ENCODE data around the gene EEA1.
"Not testable (repeated sequence)": the region's sequence is repeated elsewhere in the genome, so short reads cannot be mapped to it uniquely, and the experiment has no call there.

EEA1 gene

GRCh38 chr12:92794814-92795213 lies 134.3 kb downstream of the EEA1 start:
- no peak for DNase-seq (ENCODE audit: extremely low read depth, insufficient read length)
- no peak for TF ChIP-seq CTCF (IDR thresholded peaks at IDR 0.05; ENCODE audit: insufficient read depth, low read length, poor library complexity, severe bottlenecking)

GRCh38 chr12:92794356-92794755 lies 134.7 kb downstream of the EEA1 start:
- H3K27me3 ChIP-seq (replicated peaks; ENCODE audit: control insufficient read depth, insufficient read depth, low read length); DNase-seq (ENCODE audit: extremely low read depth, insufficient read length); H3K4me3 ChIP-seq (replicated peaks; ENCODE audit: low read depth, low read length); H3K36me3 ChIP-seq (ENCODE audit: control insufficient read depth, insufficient read depth, low read length): not testable (repeated sequence)

More at GRCh38 chr12:92794814-92795213, 134.3 kb downstream of the EEA1 start:
- no peak overlapping the region for H3K4me3 ChIP-seq (replicated peaks; ENCODE audit: low read depth, low read length)
- H3K36me3 ChIP-seq (ENCODE audit: control insufficient read depth, insufficient read depth, low read length): no peaks in the 10 kb centered on the region
- H3K27me3 ChIP-seq (replicated peaks; ENCODE audit: control insufficient read depth, insufficient read depth, low read length): no peaks in the 10 kb centered on the region

- DNase-seq (ENCODE audit: extremely low read depth, insufficient read length): no peak
- H3K4me3 ChIP-seq (replicated peaks; ENCODE audit: low read depth, low read length): no peak overlapping the region
- H3K27me3 ChIP-seq (replicated peaks; ENCODE audit: control insufficient read depth, insufficient read depth, low read length): no peaks in the 10 kb centered on the region
- H3K36me3 ChIP-seq (ENCODE audit: control insufficient read depth, insufficient read depth, low read length): peaks cover 3% of the 10 kb centered on the region; the same call in 1 of the 2 replicates
- no peak for TF ChIP-seq CTCF (IDR thresholded peaks at IDR 0.05; ENCODE audit: insufficient read depth, low read length, poor library complexity, severe bottlenecking)
Measured at GRCh38 chr12:92786045-92786444, 143.1 kb downstream of the EEA1 start.

- TF ChIP-seq CTCF (IDR thresholded peaks at IDR 0.05; ENCODE audit: insufficient read depth, low read length, poor library complexity, severe bottlenecking): no peak
- DNase-seq (ENCODE audit: extremely low read depth, insufficient read length): no peak
- H3K36me3 ChIP-seq (ENCODE audit: control insufficient read depth, insufficient read depth, low read length): peaks cover 3% of the 10 kb centered on the region; the same call in 1 of the 2 replicates
- no peak overlapping the region for H3K4me3 ChIP-seq (replicated peaks; ENCODE audit: low read depth, low read length)
- no peaks in the 10 kb centered on the region for H3K27me3 ChIP-seq (replicated peaks; ENCODE audit: control insufficient read depth, insufficient read depth, low read length)
Measured at GRCh38 chr12:92785563-92785950, 143.5 kb downstream of the EEA1 start.

- peak; percentile 52 for TF ChIP-seq CTCF (IDR thresholded peaks at IDR 0.05; ENCODE audit: insufficient read depth, low read length, poor library complexity, severe bottlenecking)
- peaks cover 3% of the 10 kb centered on the region; the same call in 1 of the 2 replicates for H3K36me3 ChIP-seq (ENCODE audit: control insufficient read depth, insufficient read depth, low read length)
- peak; percentile 61 for DNase-seq (ENCODE audit: extremely low read depth, insufficient read length)
Measured at GRCh38 chr12:92784797-92785562, 144.1 kb downstream of the EEA1 start.

GRCh38 chr12:92784356-92784755 lies 144.7 kb downstream of the EEA1 start:
- TF ChIP-seq CTCF (IDR thresholded peaks at IDR 0.05; ENCODE audit: insufficient read depth, low read length, poor library complexity, severe bottlenecking): no peak
- DNase-seq (ENCODE audit: extremely low read depth, insufficient read length): no peak
- peaks cover under 1% of the 10 kb centered on the region; the same call in 1 of the 2 replicates for H3K36me3 ChIP-seq (ENCODE audit: control insufficient read depth, insufficient read depth, low read length)

More at GRCh38 chr12:92784797-92785562, 144.1 kb downstream of the EEA1 start:
- Histone ChIP-seq H3K27me3 (replicated peaks; ENCODE audit: control insufficient read depth, insufficient read depth, low read length) (no peaks in the 10 kb centered on the region), H3K4me3 (replicated peaks; ENCODE audit: low read depth, low read length) (no peak overlapping the region)

More at GRCh38 chr12:92784356-92784755, 144.7 kb downstream of the EEA1 start:
- Histone ChIP-seq H3K27me3 (replicated peaks; ENCODE audit: control insufficient read depth, insufficient read depth, low read length) (no peaks in the 10 kb centered on the region), H3K4me3 (replicated peaks; ENCODE audit: low read depth, low read length) (no peak overlapping the region)
